Measurements from ENCODE around the gene TBC1D21.

Gene TBC1D21

DNA sequence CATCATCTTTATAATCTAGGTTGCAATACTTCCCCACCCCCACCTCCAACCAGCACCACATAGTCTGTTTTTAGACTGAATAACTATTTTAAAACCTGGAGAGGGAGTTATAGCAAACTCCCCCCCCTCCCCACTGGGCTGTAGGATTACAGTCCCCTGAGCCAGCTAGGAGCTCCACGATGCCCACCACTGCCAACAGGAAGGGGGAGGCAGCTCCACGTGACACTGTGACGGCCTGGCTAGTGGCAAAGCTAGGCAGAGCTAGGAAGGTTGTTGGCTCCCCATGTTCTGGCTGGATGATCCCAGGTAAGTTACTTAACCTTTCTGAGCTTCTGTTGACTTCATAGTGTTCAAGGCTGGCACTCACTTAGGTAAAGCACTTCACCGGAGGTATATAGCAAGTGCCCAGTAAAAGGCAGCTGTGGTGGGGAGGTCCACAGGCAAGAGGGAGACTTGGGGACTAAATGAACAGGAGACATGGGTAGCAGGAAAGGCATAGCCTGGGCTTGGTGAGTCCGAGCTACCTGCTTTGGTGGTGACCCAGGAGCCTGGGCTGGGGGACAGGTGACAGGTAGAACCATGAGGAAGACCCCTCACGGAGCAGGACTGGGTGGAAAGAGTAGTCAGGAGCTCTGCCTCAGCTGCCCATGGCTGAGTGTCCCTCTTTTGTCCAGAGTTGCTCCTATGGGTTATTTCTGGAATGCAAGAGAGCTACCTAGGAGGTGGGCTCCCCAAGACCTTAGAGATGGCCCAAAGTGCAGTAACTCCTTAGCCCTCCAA, 4.0 kb upstream of the TBC1D21 start:
- TF ChIP-seq GATA3 (IDR thresholded peaks at IDR 0.05; ENCODE audit: low read depth, low read length): no peak
- TF ChIP-seq GATA2 (IDR thresholded peaks at IDR 0.05; ENCODE audit: low read depth, low read length): no peak

DNA sequence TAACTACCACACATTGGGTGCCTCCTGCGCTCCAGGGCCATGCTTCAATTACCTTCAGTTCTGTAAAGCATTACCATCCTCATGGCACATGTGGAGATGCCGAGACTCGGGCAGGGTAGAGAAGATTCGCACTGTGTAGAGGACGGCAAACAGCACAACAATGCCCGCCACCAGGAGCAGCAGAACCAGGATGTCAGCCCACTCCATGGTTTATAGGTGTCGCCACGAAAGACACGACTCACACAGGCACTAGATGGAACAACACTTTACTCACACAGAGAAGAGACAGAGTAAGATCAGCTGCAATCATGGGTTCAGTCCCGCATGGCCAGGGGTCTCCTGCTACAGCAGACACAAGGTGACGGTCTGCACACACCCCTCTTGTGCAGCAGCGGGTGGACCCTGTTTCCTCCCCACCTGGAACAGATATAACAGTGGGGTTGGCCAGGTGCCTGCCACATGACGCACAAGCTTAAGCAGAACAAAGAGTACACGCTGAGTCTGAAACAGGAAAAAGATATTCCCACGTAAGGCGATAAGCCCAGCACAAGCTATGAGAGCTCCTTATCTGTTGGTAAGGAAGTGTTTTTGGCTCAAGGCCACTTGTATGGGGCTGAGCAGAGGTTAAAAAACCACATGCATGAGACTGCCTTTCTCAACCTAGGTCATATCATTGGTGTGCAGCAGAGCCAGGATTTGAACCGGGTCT, 2.5 kb upstream of the TBC1D21 start:
- TF ChIP-seq GATA3 (IDR thresholded peaks at IDR 0.05; ENCODE audit: low read depth, low read length): no peak
- TF ChIP-seq GATA2 (IDR thresholded peaks at IDR 0.05; ENCODE audit: low read depth, low read length): no peak

DNA sequence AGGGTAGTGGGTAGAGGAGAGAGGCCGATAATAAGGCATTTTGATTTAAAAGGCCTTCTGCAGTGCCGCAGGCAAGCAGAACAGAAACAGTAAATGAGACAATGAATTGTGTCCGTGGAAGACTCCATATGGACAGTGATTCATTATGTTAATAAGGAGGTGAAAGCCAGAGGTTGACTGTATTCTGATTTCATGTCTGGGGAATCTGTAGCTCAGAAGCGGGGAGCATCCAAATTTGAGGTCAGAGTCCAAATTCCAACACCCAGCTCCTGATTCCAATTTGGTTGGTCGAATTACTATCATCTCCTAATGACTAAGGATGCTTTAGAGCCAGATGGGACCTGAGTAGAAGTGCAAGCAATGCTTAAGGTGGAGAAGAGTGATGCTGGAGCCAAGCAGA, 1.0 kb upstream of the TBC1D21 start:
- TF ChIP-seq GATA2 (IDR thresholded peaks at IDR 0.05; ENCODE audit: low read depth, low read length): no peak
- TF ChIP-seq GATA3 (IDR thresholded peaks at IDR 0.05; ENCODE audit: low read depth, low read length): no peak

DNA sequence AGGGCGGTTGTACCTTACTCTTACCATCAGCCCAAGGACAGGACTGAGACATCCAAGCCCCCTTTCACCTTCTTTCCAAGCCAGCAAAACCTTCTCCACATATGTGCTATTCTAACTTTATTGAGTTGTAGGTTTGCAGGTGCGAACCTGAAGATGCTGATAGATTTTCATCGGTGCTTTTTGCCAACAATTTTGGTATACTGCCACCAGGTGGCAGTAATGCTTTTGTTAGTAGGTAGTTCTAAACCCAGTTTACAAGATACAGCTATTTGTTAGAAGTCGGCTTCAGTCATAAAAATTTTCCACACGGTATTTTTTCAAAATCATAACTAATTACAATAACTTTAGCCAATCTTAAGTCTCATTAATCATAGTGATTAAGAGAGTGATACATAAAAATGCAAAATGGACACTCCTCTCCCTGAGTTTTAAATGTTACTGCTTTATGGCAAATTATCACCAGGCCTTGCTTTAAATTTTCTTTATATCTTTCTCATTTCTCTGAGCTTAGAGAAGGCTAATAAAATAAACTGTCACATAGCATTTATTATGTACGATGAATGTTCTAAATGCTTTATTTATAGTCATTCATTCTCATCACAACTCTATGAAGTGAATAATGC, 636 bp downstream of the TBC1D21 start:
- TF ChIP-seq GATA3 (IDR thresholded peaks at IDR 0.05; ENCODE audit: low read depth, low read length) (no peak), GATA2 (IDR thresholded peaks at IDR 0.05; ENCODE audit: low read depth, low read length) (no peak)

DNA sequence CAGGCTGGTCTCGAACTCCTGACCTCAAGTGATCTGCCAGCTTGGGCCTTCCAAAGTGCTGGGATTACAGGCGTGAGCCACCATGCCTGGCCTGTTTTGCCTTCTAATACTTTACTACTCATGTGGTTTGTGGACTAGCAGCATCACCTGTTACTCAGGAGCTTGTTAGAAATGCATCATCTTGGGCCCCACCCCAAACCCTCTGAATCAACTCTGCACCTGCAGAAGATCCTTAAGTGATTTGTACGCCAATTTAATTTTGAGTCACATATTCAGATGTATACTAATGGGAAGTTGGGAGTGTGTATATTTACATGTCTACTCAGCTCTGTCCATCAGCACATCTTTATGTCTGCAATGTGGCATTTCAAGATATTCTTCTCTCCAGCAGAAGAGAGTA, 6.1 kb downstream of the TBC1D21 start:
- TF ChIP-seq GATA3 (IDR thresholded peaks at IDR 0.05; ENCODE audit: low read depth, low read length) (no peak), GATA2 (IDR thresholded peaks at IDR 0.05; ENCODE audit: low read depth, low read length) (no peak)

DNA sequence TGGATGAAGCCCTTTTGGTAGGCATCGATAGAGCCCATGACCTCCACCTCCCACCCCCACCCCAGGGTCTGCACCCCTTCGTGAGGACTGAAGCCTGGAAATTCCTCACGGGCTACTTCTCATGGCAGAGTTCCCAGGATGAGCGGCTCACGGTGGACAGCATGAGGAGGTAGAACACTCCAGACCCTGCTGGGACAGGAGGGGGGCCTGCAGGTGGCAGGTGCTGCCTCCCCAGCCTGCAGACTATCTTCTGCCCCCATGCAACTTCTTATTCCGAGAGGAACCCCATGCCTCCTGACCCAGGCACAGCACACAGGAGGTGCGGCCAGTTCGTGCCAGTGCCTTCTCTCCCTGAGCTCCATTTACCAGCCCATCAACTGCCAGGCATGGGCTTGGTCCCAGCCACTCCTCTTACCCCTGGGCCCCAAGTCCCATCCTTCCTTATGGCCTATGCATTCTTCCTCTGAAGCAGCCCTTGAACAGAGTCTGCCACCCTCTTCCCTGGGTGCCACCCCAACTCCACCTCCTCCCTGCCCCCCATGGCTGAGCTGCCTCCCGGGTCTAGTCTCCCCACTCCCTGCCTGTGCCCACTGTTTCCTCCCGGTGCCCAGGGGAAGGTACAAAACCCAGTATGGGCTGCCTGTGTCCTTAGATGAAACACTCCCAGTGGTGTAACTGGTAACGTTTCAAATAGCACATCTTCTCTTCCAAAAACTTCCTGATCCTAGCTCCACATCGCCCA, 8.4 kb downstream of the TBC1D21 start:
- TF ChIP-seq GATA2 (IDR thresholded peaks at IDR 0.05; ENCODE audit: low read depth, low read length) (no peak), GATA3 (IDR thresholded peaks at IDR 0.05; ENCODE audit: low read depth, low read length) (no peak)

DNA sequence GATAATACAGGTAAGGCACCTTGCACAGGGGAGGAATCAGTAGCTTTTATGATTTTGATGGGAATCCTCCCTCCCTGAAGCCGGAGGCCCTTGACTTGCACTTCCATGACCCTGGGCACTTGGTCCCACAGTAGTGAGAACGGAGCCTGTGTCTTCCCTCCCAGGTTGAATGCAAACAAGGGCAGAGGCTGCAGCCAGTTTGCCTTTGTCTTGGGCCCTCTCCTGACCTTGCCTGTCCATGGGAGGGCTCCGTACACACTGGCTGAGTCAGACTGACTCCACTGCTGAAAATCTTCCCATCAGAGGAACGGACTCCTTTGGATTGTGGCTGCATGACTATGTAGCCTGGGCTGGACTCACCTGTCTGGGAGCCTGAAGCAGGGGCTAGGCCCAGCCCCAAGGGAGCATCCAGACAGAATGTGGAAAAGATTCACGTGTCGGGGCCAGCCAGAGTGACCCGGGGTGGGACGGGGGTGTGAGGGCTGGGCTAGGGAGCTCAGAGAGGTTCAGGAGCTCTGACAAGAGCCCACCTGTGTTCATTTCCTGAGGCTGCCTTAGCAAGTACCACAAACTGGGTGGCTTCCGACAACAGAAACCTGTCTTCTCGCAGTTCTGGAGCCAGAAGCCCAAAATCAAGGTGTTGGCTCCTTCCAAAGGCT, 9.5 kb downstream of the TBC1D21 start:
- TF ChIP-seq GATA3 (IDR thresholded peaks at IDR 0.05; ENCODE audit: low read depth, low read length): no peak
- TF ChIP-seq GATA2 (IDR thresholded peaks at IDR 0.05; ENCODE audit: low read depth, low read length): no peak

DNA sequence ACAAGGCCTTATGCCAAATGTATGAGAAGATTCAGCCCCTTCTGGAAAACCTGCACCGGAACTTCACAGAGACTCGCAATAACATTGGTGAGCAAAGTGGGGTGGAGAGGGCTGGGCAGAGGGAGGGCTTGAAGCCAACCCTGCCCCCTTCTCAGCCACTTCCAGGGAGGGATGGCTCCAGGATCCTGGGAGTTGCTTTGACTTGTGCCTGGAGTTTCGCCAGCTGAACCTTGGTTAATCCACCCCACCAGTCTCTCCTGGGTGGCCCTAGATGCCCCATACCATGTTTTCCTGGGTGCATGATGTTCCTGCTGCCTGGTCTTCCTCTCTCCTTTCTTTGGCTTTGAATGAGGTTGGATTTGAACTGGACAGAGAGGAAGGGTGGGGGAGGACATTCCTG, 10.8 kb downstream of the TBC1D21 start:
- TF ChIP-seq GATA2 (IDR thresholded peaks at IDR 0.05; ENCODE audit: low read depth, low read length) (no peak), GATA3 (IDR thresholded peaks at IDR 0.05; ENCODE audit: low read depth, low read length) (no peak)

DNA sequence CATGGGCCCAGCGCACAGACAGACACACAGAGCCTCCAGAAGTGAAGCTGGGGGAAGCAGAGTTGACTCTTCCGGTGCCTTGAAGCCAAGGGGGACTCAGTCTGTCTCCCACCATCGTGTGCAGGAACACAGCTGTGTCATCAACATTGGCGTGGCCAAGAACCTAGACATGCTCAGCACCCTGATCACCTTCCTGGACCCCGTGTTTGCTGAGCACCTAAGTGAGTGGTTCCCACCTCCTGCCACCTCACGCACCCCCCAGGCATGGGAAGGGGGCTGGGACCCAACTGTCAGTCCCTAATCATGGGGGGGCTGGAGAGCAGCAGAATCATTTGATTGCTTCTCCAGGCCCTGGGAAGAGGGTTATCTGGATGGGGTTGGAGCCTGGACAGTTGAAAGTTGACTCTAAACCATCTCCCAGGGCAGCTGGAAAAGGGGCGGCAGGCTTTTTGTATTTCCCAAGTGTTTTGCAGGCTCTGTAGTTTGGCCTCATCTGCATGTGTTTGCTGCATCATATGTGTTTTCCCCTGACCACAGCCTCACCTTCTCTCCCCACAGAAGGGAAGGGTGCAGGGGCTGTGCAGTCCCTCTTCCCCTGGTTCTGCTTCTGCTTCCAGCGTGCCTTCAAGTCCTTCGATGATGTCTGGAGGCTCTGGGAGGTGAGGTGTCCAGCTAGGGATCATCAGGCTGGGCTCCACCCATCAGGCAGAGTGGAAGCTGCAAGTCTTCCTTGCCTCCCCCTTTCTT, 12.8 kb downstream of the TBC1D21 start:
- TF ChIP-seq GATA3 (IDR thresholded peaks at IDR 0.05; ENCODE audit: low read depth, low read length) (no peak), GATA2 (IDR thresholded peaks at IDR 0.05; ENCODE audit: low read depth, low read length) (no peak)

DNA sequence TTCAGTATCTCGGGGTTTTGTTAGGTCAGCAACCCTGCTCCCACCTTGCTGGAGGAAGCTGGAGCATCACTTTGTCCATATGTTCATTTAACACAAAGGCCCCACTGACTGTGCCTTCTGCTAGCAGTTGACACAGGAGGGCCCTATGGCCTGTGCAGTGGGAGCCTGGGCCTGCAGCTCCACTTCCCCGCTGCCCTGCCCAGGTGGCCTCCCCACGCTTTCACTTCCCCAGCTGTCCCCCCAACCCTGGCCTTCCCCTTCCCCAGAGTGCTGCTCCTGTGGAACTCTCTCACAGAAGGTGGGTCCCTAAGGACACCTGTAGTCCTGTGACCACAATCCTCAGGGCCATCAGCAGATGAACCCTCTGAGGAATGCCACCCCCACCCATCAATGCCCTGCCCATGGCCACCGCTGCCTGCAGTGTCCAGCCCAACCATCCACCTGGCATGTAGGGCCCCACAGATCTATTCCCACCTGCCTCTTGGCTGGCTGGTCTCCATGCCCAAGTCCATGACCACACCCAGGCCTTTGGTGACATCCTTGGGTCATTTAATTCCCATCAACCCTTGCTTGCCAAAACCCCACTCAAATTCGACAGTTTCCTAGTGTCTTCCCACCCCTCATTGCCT, 13.5 kb downstream of the TBC1D21 start:
- TF ChIP-seq GATA3 (IDR thresholded peaks at IDR 0.05; ENCODE audit: low read depth, low read length): no peak
- TF ChIP-seq GATA2 (IDR thresholded peaks at IDR 0.05; ENCODE audit: low read depth, low read length): no peak

DNA sequence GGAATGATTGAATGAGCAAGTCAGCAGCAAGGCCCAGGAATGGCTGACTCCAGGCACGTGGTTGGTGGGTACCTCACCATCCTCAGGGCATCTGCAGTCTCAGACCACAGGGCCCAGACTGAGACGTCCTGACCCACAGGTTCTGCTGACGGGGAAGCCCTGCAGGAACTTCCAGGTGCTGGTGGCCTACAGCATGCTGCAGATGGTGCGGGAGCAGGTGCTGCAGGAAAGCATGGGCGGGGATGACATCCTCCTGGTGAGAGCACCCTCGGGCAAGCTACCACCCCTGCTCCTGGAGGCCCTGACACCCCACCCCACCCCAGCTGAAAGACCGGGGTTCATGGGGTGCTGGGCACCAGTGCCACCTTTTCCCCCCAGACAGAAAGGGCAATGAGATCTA, 14.1 kb downstream of the TBC1D21 start:
- TF ChIP-seq GATA3 (IDR thresholded peaks at IDR 0.05; ENCODE audit: low read depth, low read length): no peak
- no peak for TF ChIP-seq GATA2 (IDR thresholded peaks at IDR 0.05; ENCODE audit: low read depth, low read length)

DNA sequence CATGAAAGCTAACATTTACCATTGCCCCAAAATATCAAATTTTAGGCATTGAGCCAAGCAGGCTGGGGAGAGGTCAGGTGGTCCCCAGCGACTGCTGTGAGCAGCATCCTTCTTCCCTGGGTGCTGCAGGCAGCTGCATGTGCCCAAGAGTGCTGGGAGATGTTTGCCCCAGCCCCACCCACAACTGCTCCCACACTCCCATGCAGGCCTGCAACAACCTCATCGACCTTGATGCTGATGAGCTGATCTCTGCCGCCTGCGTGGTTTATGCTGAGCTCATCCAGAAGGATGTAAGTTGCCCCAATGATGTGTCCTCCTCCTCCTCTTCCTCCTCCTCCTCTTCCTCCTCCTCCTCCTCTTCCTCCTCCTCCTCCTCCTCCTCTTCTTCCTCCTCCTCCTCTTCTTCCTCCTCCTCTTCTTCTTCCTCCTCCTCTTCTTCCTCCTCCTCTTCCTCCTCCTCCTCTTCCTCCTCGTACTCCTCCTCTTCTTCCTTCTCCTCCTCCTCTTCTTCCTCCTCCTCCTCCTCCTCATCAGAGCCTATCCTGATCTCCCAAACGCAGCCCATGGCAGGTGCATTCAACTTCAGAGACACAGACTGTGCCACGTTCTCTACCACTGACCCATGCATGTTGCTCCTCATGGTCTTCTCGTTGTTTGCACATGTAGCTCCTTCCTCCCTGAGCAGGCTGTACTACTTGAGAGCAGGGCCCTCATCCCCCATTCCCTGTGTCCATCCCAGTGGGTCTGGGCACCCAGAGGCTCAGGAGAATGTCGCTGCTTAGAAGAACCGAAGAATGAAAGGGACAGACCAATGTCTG, 15.1 kb downstream of the TBC1D21 start:
- TF ChIP-seq GATA2 (IDR thresholded peaks at IDR 0.05; ENCODE audit: low read depth, low read length) (no peak), GATA3 (IDR thresholded peaks at IDR 0.05; ENCODE audit: low read depth, low read length) (no peak)

Measured in SH-SY5Y (cell line).